ENCODE measurements around the gene PCGF3.
"Not testable (repeated sequence)": the region's sequence is repeated elsewhere in the genome, so short reads cannot be mapped to it uniquely, and the experiment has no call there.

The PCGF3 gene

GRCh38 chr4:668219-668618 lies 37.4 kb upstream of the PCGF3 start:
- DNase-seq, result not testable (repeated sequence)

- not testable (repeated sequence) for DNase-seq
Measured at GRCh38 chr4:669806-670559, 35.6 kb upstream of the PCGF3 start.

GRCh38 chr4:671769-672168 lies 33.9 kb upstream of the PCGF3 start:
- no peak for DNase-seq

GRCh38 chr4:673349-674091 lies 32.1 kb upstream of the PCGF3 start:
- no peak for DNase-seq

- DNase-seq, result peak; percentile 81
Measured at GRCh38 chr4:674172-675035, 31.2 kb upstream of the PCGF3 start, which contains the start of the genes ATP5ME and MYL5. TSS of gene ATP5ME (minus strand) at chr4:674276. CDS start at chr4:674247, 29 bp downstream. TSS of gene MYL5 (plus strand) at chr4:674542. CDS start at chr4:678027, 3,485 bp downstream.

GRCh38 chr4:675036-675882 lies 30.4 kb upstream of the PCGF3 start:
- no peak for DNase-seq

- DNase-seq, result no peak
Measured at GRCh38 chr4:675980-676870, 29.4 kb upstream of the PCGF3 start.

GRCh38 chr4:676871-677235 lies 28.8 kb upstream of the PCGF3 start:
- DNase-seq, result no peak

- no peak for DNase-seq
Measured at GRCh38 chr4:677431-678293, 28.0 kb upstream of the PCGF3 start.

GRCh38 chr4:678331-679103 lies 27.1 kb upstream of the PCGF3 start:
- no peak for DNase-seq

- DNase-seq, result no peak
Measured at GRCh38 chr4:679104-679481, 26.5 kb upstream of the PCGF3 start.

GRCh38 chr4:679629-680028 lies 26.0 kb upstream of the PCGF3 start:
- no peak for DNase-seq

GRCh38 chr4:680091-680490 lies 25.5 kb upstream of the PCGF3 start:
- DNase-seq, result no peak

- no peak for DNase-seq
Measured at GRCh38 chr4:680551-680927, 25.1 kb upstream of the PCGF3 start.

- DNase-seq, result no peak
Measured at GRCh38 chr4:680928-681645, 24.5 kb upstream of the PCGF3 start.

GRCh38 chr4:681736-682451 lies 23.7 kb upstream of the PCGF3 start:
- no peak for DNase-seq

- DNase-seq, result no peak
Measured at GRCh38 chr4:682490-683172, 23.0 kb upstream of the PCGF3 start.

Measured in amniotic stem cell (primary cell).